ENCODE data around the gene ZNF773.
"Not testable (repeated sequence)": the region's sequence is repeated elsewhere in the genome, so short reads cannot be mapped to it uniquely, and the experiment has no call there.

The ZNF773 gene

GRCh38 chr19:57506163-57506562 is 6.4 kb downstream of the ZNF773 start:
- Histone ChIP-seq H3K56ac (ENCODE audit: low read length) (no peak overlapping the region), H2AK5ac (ENCODE audit: low read length) (no peak overlapping the region), H3K23ac (ENCODE audit: low read length) (no peak overlapping the region), H3K4ac (ENCODE audit: low read depth, low read length) (no peak overlapping the region), H2BK120ac (ENCODE audit: low read depth, low read length) (no peak overlapping the region), H3K27ac (ENCODE audit: low read depth, low read length) (no peak overlapping the region), H3K4me3 (ENCODE audit: low read length) (no peak overlapping the region), H3K27me3 (ENCODE audit: insufficient read depth, low read length, poor library complexity) (no peaks in the 10 kb centered on the region), H2BK5ac (ENCODE audit: low read length) (no peak overlapping the region), H3K79me1 (ENCODE audit: low read length) (peaks cover 8% of the 10 kb centered on the region), H3K4me1 (ENCODE audit: control insufficient read depth, low read depth, low read length) (no peaks in the 10 kb centered on the region), H4K5ac (ENCODE audit: low read length) (no peak overlapping the region), H2BK15ac (replicated peaks; ENCODE audit: low read depth) (no peak overlapping the region), H3K4me2 (ENCODE audit: low read length) (no peak overlapping the region), H3K18ac (ENCODE audit: low read length) (no peak overlapping the region), H4K8ac (ENCODE audit: low read depth, low read length) (no peak overlapping the region), H3K79me2 (ENCODE audit: control insufficient read depth, insufficient read depth, low read length) (peaks cover 9% of the 10 kb centered on the region), H3K9ac (ENCODE audit: low read length) (no peak overlapping the region), H3K36me3 (ENCODE audit: control insufficient read depth, insufficient read depth, low read length) (peaks cover 7% of the 10 kb centered on the region)
- WGBS (ENCODE audit: extremely low coverage, insufficient coverage, low lambda C conversion rate) = no CpG with 5 or more reads among the region's 4 CpGs
- no peak for DNase-seq

- no peaks in the 10 kb centered on the region for H3K79me1 ChIP-seq (ENCODE audit: low read length)
- H2BK5ac ChIP-seq (ENCODE audit: low read length) = no peak overlapping the region
- H4K5ac ChIP-seq (ENCODE audit: low read length) = no peak overlapping the region
- DNase-seq = no peak
- H2BK120ac ChIP-seq (ENCODE audit: low read depth, low read length) = no peak overlapping the region
- H3K18ac ChIP-seq (ENCODE audit: low read length) = no peak overlapping the region
- no peak overlapping the region for H3K23ac ChIP-seq (ENCODE audit: low read length)
- no peak overlapping the region for H3K27ac ChIP-seq (ENCODE audit: low read depth, low read length)
- H3K9ac ChIP-seq (ENCODE audit: low read length) = no peak overlapping the region
- peaks cover 4% of the 10 kb centered on the region for H3K36me3 ChIP-seq (ENCODE audit: control insufficient read depth, insufficient read depth, low read length)
- no peak overlapping the region for H3K4ac ChIP-seq (ENCODE audit: low read depth, low read length)
- no peak overlapping the region for H2AK5ac ChIP-seq (ENCODE audit: low read length)
- no peak overlapping the region for H3K4me2 ChIP-seq (ENCODE audit: low read length)
- H3K27me3 ChIP-seq (ENCODE audit: insufficient read depth, low read length, poor library complexity) = no peaks in the 10 kb centered on the region
- H3K79me2 ChIP-seq (ENCODE audit: control insufficient read depth, insufficient read depth, low read length) = no peaks in the 10 kb centered on the region
- no peak overlapping the region for H3K56ac ChIP-seq (ENCODE audit: low read length)
- no peak overlapping the region for H2BK15ac ChIP-seq (replicated peaks; ENCODE audit: low read depth)
- no peak overlapping the region for H3K4me3 ChIP-seq (ENCODE audit: low read length)
- H4K8ac ChIP-seq (ENCODE audit: low read depth, low read length) = no peak overlapping the region
- no peaks in the 10 kb centered on the region for H3K4me1 ChIP-seq (ENCODE audit: control insufficient read depth, low read depth, low read length)
Measured at GRCh38 chr19:57511484-57511883, 11.7 kb downstream of the ZNF773 start.

- no peak overlapping the region for H3K4me2 ChIP-seq (ENCODE audit: low read length)
- no peak overlapping the region for H3K9ac ChIP-seq (ENCODE audit: low read length)
- no peak overlapping the region for H2BK5ac ChIP-seq (ENCODE audit: low read length)
- H3K27me3 ChIP-seq (ENCODE audit: insufficient read depth, low read length, poor library complexity) = no peaks in the 10 kb centered on the region
- no peak overlapping the region for H3K4ac ChIP-seq (ENCODE audit: low read depth, low read length)
- H3K56ac ChIP-seq (ENCODE audit: low read length) = no peak overlapping the region
- H2BK15ac ChIP-seq (replicated peaks; ENCODE audit: low read depth) = no peak overlapping the region
- no peak overlapping the region for H3K27ac ChIP-seq (ENCODE audit: low read depth, low read length)
- H4K5ac ChIP-seq (ENCODE audit: low read length) = no peak overlapping the region
- H2BK120ac ChIP-seq (ENCODE audit: low read depth, low read length) = no peak overlapping the region
- no peaks in the 10 kb centered on the region for H3K79me1 ChIP-seq (ENCODE audit: low read length)
- H3K18ac ChIP-seq (ENCODE audit: low read length) = no peak overlapping the region
- H3K4me3 ChIP-seq (ENCODE audit: low read length) = no peak overlapping the region
- no peak overlapping the region for H4K8ac ChIP-seq (ENCODE audit: low read depth, low read length)
- no CpG with 5 or more reads among the region's 6 CpGs for WGBS (ENCODE audit: extremely low coverage, insufficient coverage, low lambda C conversion rate)
- no peaks in the 10 kb centered on the region for H3K4me1 ChIP-seq (ENCODE audit: control insufficient read depth, low read depth, low read length)
- no peaks in the 10 kb centered on the region for H3K36me3 ChIP-seq (ENCODE audit: control insufficient read depth, insufficient read depth, low read length)
- peak; percentile 57 for DNase-seq
- no peaks in the 10 kb centered on the region for H3K79me2 ChIP-seq (ENCODE audit: control insufficient read depth, insufficient read depth, low read length)
- H2AK5ac ChIP-seq (ENCODE audit: low read length) = no peak overlapping the region
- H3K23ac ChIP-seq (ENCODE audit: low read length) = no peak overlapping the region
Measured at GRCh38 chr19:57512845-57513244, 13.1 kb downstream of the ZNF773 start.

GRCh38 chr19:57515255-57515654 is 15.5 kb downstream of the ZNF773 start:
- WGBS (ENCODE audit: extremely low coverage, insufficient coverage, low lambda C conversion rate) = no CpG with 5 or more reads among the region's 5 CpGs
- H4K5ac ChIP-seq (ENCODE audit: low read length) = no peak overlapping the region
- no peaks in the 10 kb centered on the region for H3K79me2 ChIP-seq (ENCODE audit: control insufficient read depth, insufficient read depth, low read length)
- H3K23ac ChIP-seq (ENCODE audit: low read length) = no peak overlapping the region
- H4K8ac ChIP-seq (ENCODE audit: low read depth, low read length) = no peak overlapping the region
- H2BK5ac ChIP-seq (ENCODE audit: low read length) = no peak overlapping the region
- H3K27me3 ChIP-seq (ENCODE audit: insufficient read depth, low read length, poor library complexity) = no peaks in the 10 kb centered on the region
- H3K4me3 ChIP-seq (ENCODE audit: low read length) = no peak overlapping the region
- H2BK120ac ChIP-seq (ENCODE audit: low read depth, low read length) = no peak overlapping the region
- H3K36me3 ChIP-seq (ENCODE audit: control insufficient read depth, insufficient read depth, low read length) = no peaks in the 10 kb centered on the region
- H3K56ac ChIP-seq (ENCODE audit: low read length) = no peak overlapping the region
- no peak overlapping the region for H3K4ac ChIP-seq (ENCODE audit: low read depth, low read length)
- no peak for DNase-seq
- H3K4me2 ChIP-seq (ENCODE audit: low read length) = no peak overlapping the region
- no peak overlapping the region for H3K18ac ChIP-seq (ENCODE audit: low read length)
- no peak overlapping the region for H2AK5ac ChIP-seq (ENCODE audit: low read length)
- H3K79me1 ChIP-seq (ENCODE audit: low read length) = no peaks in the 10 kb centered on the region
- H3K27ac ChIP-seq (ENCODE audit: low read depth, low read length) = no peak overlapping the region
- H3K4me1 ChIP-seq (ENCODE audit: control insufficient read depth, low read depth, low read length) = no peaks in the 10 kb centered on the region
- no peak overlapping the region for H2BK15ac ChIP-seq (replicated peaks; ENCODE audit: low read depth)
- no peak overlapping the region for H3K9ac ChIP-seq (ENCODE audit: low read length)

- not testable (repeated sequence) for H2BK5ac ChIP-seq (ENCODE audit: low read length); H3K23ac ChIP-seq (ENCODE audit: low read length); H3K56ac ChIP-seq (ENCODE audit: low read length); H3K4ac ChIP-seq (ENCODE audit: low read depth, low read length); H3K27me3 ChIP-seq (ENCODE audit: insufficient read depth, low read length, poor library complexity); H2BK15ac ChIP-seq (replicated peaks; ENCODE audit: low read depth); H3K4me2 ChIP-seq (ENCODE audit: low read length); H2AK5ac ChIP-seq (ENCODE audit: low read length); H3K36me3 ChIP-seq (ENCODE audit: control insufficient read depth, insufficient read depth, low read length); H3K4me3 ChIP-seq (ENCODE audit: low read length); H3K9ac ChIP-seq (ENCODE audit: low read length); H4K5ac ChIP-seq (ENCODE audit: low read length); H3K79me2 ChIP-seq (ENCODE audit: control insufficient read depth, insufficient read depth, low read length); H2BK120ac ChIP-seq (ENCODE audit: low read depth, low read length); H3K27ac ChIP-seq (ENCODE audit: low read depth, low read length); DNase-seq; H3K18ac ChIP-seq (ENCODE audit: low read length); H4K8ac ChIP-seq (ENCODE audit: low read depth, low read length); H3K79me1 ChIP-seq (ENCODE audit: low read length); H3K4me1 ChIP-seq (ENCODE audit: control insufficient read depth, low read depth, low read length)
- WGBS (ENCODE audit: extremely low coverage, insufficient coverage, low lambda C conversion rate) = no CpG with 5 or more reads among the region's 4 CpGs
Measured at GRCh38 chr19:57518021-57518420, 18.3 kb downstream of the ZNF773 start.

GRCh38 chr19:57527136-57527881 is 27.6 kb downstream of the ZNF773 start, which contains the start of gene ZNF549:
Gene ZNF549 (plus strand): TSS chr19:57527356. CDS start chr19:57527574, 218 bp downstream.
- Histone ChIP-seq H3K9ac (ENCODE audit: low read length) (peak within 1 kb of the TSS; percentile 77), H2BK5ac (ENCODE audit: low read length) (no peak within 1 kb of the TSS), H3K79me2 (ENCODE audit: control insufficient read depth, insufficient read depth, low read length) (peaks cover 21% of the 10 kb centered on the region), H3K18ac (ENCODE audit: low read length) (no peak within 1 kb of the TSS), H3K4me1 (ENCODE audit: control insufficient read depth, low read depth, low read length) (peaks cover 2% of the 10 kb centered on the region), H3K23ac (ENCODE audit: low read length) (no peak within 1 kb of the TSS), H3K27me3 (ENCODE audit: insufficient read depth, low read length, poor library complexity) (no peaks in the 10 kb centered on the region), H4K5ac (ENCODE audit: low read length) (no peak within 1 kb of the TSS), H2BK15ac (replicated peaks; ENCODE audit: low read depth) (no peak within 1 kb of the TSS), H3K36me3 (ENCODE audit: control insufficient read depth, insufficient read depth, low read length) (no peaks in the 10 kb centered on the region), H4K8ac (ENCODE audit: low read depth, low read length) (peak within 1 kb of the TSS; percentile 56), H3K79me1 (ENCODE audit: low read length) (peaks cover 20% of the 10 kb centered on the region), H3K4me3 (ENCODE audit: low read length) (peak within 1 kb of the TSS; percentile 64), H3K27ac (ENCODE audit: low read depth, low read length) (peak within 1 kb of the TSS; percentile 39), H2BK120ac (ENCODE audit: low read depth, low read length) (no peak within 1 kb of the TSS), H3K56ac (ENCODE audit: low read length) (peak within 1 kb of the TSS; percentile 86), H3K4me2 (ENCODE audit: low read length) (peak within 1 kb of the TSS; percentile 95), H3K4ac (ENCODE audit: low read depth, low read length) (no peak within 1 kb of the TSS), H2AK5ac (ENCODE audit: low read length) (no peak within 1 kb of the TSS)
- no CpG with 5 or more reads among the region's 64 CpGs for WGBS (ENCODE audit: extremely low coverage, insufficient coverage, low lambda C conversion rate)
- peak; percentile 98 for DNase-seq
